ENCODE measurements around the gene GABPB2. TPM values are rescaled to one million over a fixed set of nuclear protein-coding genes. Genes with fewer than 3 reads are reported as not detected.

GABPB2 gene
- polyA plus RNA-seq, 3 donors, result 2.2 to 14.0 (median 2.2) TPM

GRCh38 chr1:151047925-151048644 lies 22.5 kb upstream of the GABPB2 start:
- Histone ChIP-seq H3K79me2 (ENCODE audit: insufficient read depth, low read length) (no peaks in the 10 kb centered on the region), H2AFZ (ENCODE audit: insufficient read depth, low read depth, low read length, poor library complexity, severe bottlenecking) (peak overlapping the region; percentile 85), H3K36me3 (replicated peaks in 1 of 2; ENCODE audit: control insufficient read depth in 1 of 2, insufficient read depth in 2 of 2, low read length in 2 of 2) (peaks cover 23 to 24% of the 10 kb centered on the region in 2 donors), H3K4me1 (ENCODE audit: control insufficient read depth in 1 of 2, insufficient read depth in 2 of 2, low read length in 2 of 2) (peaks cover 26 to 37% of the 10 kb centered on the region in 2 donors), H3K27me3 (ENCODE audit: control insufficient read depth in 2 of 2, insufficient read depth in 2 of 2, low read length in 2 of 2) (peaks cover 3 to 20% of the 10 kb centered on the region in 2 donors), H4K20me1 (ENCODE audit: insufficient read depth, low read length) (peaks cover 44% of the 10 kb centered on the region), H3K9me3 (replicated peaks in 1 of 2; ENCODE audit: control insufficient read depth in 1 of 2, insufficient read depth in 1 of 2, low read length in 2 of 2) (no peaks in the 10 kb centered on the region), H3K27ac (ENCODE audit: low read depth in 1 of 2, low read length in 2 of 2) (no peak overlapping the region), H3K4me3 (replicated peaks in 1 of 3; ENCODE audit: low read depth in 2 of 3, low read length in 3 of 3) (peak overlapping the region; percentile 66 to 83 (median 70)), H3K9ac (ENCODE audit: insufficient read depth, low read length, poor library complexity, severe bottlenecking) (peak overlapping the region; percentile 47), H3K4me2 (replicated peaks; ENCODE audit: extremely low read depth, low read length, poor library complexity, severe bottlenecking) (peak overlapping the region; percentile 97)
- Mint-ChIP-seq H3K9me3 (peaks cover 0 to 7% (median 0%) of the 10 kb centered on the region in 7 donors), H3K27ac (peak overlapping the region in 6 of 7 donors; percentile 65 to 84 (median 71)), H3K4me1 (peaks cover 48% of the 10 kb centered on the region), H3K4me3 (peak overlapping the region; percentile 95 to 99), H3K27me3 (ENCODE audit: low read depth in 3 of 3) (peaks cover 2 to 30% (median 27%) of the 10 kb centered on the region in 3 donors), H3K36me3 (peaks cover 30 to 39% of the 10 kb centered on the region in 2 donors)
- WGBS (ENCODE audit: insufficient coverage), result under 1% methylated on average over 44 of the region's 48 CpGs
- TF ChIP-seq CTCF (IDR thresholded peaks at IDR 0.05), result no peak
- peak; percentile 47 to 63 (median 51) for DNase-seq
- intact Hi-C loops (cut with micrococcal nuclease), result loop anchor here in 1 of 2 donors (5.0 kb wide), 1 partner anchor 36 kb away; no protein-coding TSS in a partner anchor

- H4K20me1 ChIP-seq (ENCODE audit: insufficient read depth, low read length), result peaks cover 50% of the 10 kb centered on the region
- H3K36me3 Mint-ChIP-seq, result peaks cover 35 to 41% of the 10 kb centered on the region in 2 donors
- H3K27me3 ChIP-seq (ENCODE audit: control insufficient read depth in 2 of 2, insufficient read depth in 2 of 2, low read length in 2 of 2), result peaks cover 3 to 20% of the 10 kb centered on the region in 2 donors
- peak overlapping the region; percentile 85 for H2AFZ ChIP-seq (ENCODE audit: insufficient read depth, low read depth, low read length, poor library complexity, severe bottlenecking)
- TF ChIP-seq CTCF (IDR thresholded peaks at IDR 0.05), result peak; percentile 65
- peaks cover 2 to 30% (median 27%) of the 10 kb centered on the region in 3 donors for H3K27me3 Mint-ChIP-seq (ENCODE audit: low read depth in 3 of 3)
- H3K79me2 ChIP-seq (ENCODE audit: insufficient read depth, low read length), result no peaks in the 10 kb centered on the region
- no peak overlapping the region for H3K9ac ChIP-seq (ENCODE audit: insufficient read depth, low read length, poor library complexity, severe bottlenecking)
- DNase-seq, result no peak
- peak overlapping the region; percentile 97 for H3K4me2 ChIP-seq (replicated peaks; ENCODE audit: extremely low read depth, low read length, poor library complexity, severe bottlenecking)
- peak overlapping the region in 3 of 7 donors; percentile 54 to 81 (median 66) for H3K27ac Mint-ChIP-seq
- peak overlapping the region in 2 of 3 experiments; percentile 70 to 83 for H3K4me3 ChIP-seq (replicated peaks in 1 of 3; ENCODE audit: low read depth in 2 of 3, low read length in 3 of 3)
- peaks cover 0 to 7% (median 0%) of the 10 kb centered on the region in 7 donors for H3K9me3 Mint-ChIP-seq
- intact Hi-C loops (cut with micrococcal nuclease), result loop anchor here in 1 of 2 donors (5.0 kb wide), 1 partner anchor 36 kb away; no protein-coding TSS in a partner anchor
- peak overlapping the region; percentile 95 to 99 for H3K4me3 Mint-ChIP-seq
- no peaks in the 10 kb centered on the region for H3K9me3 ChIP-seq (replicated peaks in 1 of 2; ENCODE audit: control insufficient read depth in 1 of 2, insufficient read depth in 1 of 2, low read length in 2 of 2)
- H3K36me3 ChIP-seq (replicated peaks in 1 of 2; ENCODE audit: control insufficient read depth in 1 of 2, insufficient read depth in 2 of 2, low read length in 2 of 2), result peaks cover 28 to 29% of the 10 kb centered on the region in 2 donors
- WGBS (ENCODE audit: insufficient coverage), result 100% methylated on average over 1 of the region's 3 CpGs
- peaks cover 50% of the 10 kb centered on the region for H3K4me1 Mint-ChIP-seq
- peaks cover 26 to 37% of the 10 kb centered on the region in 2 donors for H3K4me1 ChIP-seq (ENCODE audit: control insufficient read depth in 1 of 2, insufficient read depth in 2 of 2, low read length in 2 of 2)
- H3K27ac ChIP-seq (ENCODE audit: low read depth in 1 of 2, low read length in 2 of 2), result no peak overlapping the region
Measured at GRCh38 chr1:151048645-151049032, 21.9 kb upstream of the GABPB2 start.

Measured in CD14-positive monocyte (primary cell).